SK-N-SH treated with all-trans-retinoic acid at 6 μM for 48 hours (cell line): ENCODE data around the gene STRBP.

ENCODE experiments used
- ATAC-seq: fragments of 200-7000 bp; cut with Tn5 transposase; 3 replicates; pipeline ENCODE4 v1.9.1; 2020; ENCODE audit warnings: mild to moderate bottlenecking, moderate library complexity
- BACH2 ChIP-seq: fragments of 250-450 bp; sonication (Bioruptor Pico); IDR thresholded peaks from 2 replicates; pipeline ENCODE4 v1.9.0; 2021; ENCODE audit warnings: mild to moderate bottlenecking, borderline replicate concordance
- CSDC2 ChIP-seq: fragments of 250-450 bp; sonication (Bioruptor Pico); IDR thresholded peaks from 2 replicates; pipeline ENCODE4 v1.5.0; 2020; ENCODE audit warnings: mild to moderate bottlenecking, moderate library complexity
- CSRNP3 ChIP-seq: fragments of 250-450 bp; sonication (Bioruptor Pico); IDR thresholded peaks from 2 replicates; pipeline ENCODE4 v1.5.1; 2021; ENCODE audit warnings: mild to moderate bottlenecking, moderate library complexity
- GLIS3 ChIP-seq: fragments of 250-450 bp; sonication (Bioruptor Pico); IDR thresholded peaks from 2 replicates; pipeline ENCODE4 v1.5.0; 2020; ENCODE audit warnings: mild to moderate bottlenecking, moderate library complexity
- ISL1 ChIP-seq: fragments of 250-450 bp; sonication (Bioruptor Pico); IDR thresholded peaks from 2 replicates; pipeline ENCODE4 v2.1.2; 2022; ENCODE audit warnings: mild to moderate bottlenecking, moderate library complexity
- PATZ1 ChIP-seq: fragments of 250-450 bp; sonication (Bioruptor Pico); IDR thresholded peaks from 2 replicates; pipeline ENCODE4 v1.8.0; 2020; ENCODE audit warnings: mild to moderate bottlenecking, moderate library complexity, borderline replicate concordance
- PPARA ChIP-seq: fragments of 250-450 bp; sonication (Bioruptor Pico); IDR thresholded peaks from 2 replicates; pipeline ENCODE4 v1.5.0; 2020; ENCODE audit warnings: mild to moderate bottlenecking, borderline replicate concordance
- RARB ChIP-seq: fragments of 250-450 bp; sonication (Bioruptor Pico); IDR thresholded peaks from 2 replicates; pipeline ENCODE4 v1.8.0; 2021; ENCODE audit warnings: mild to moderate bottlenecking, moderate library complexity
- SNAI2 ChIP-seq: fragments of 250-450 bp; sonication (Bioruptor Pico); IDR thresholded peaks from 2 replicates; pipeline ENCODE4 v1.5.0; 2020; ENCODE audit warnings: mild to moderate bottlenecking, moderate library complexity
- TOX ChIP-seq: fragments of 250-450 bp; sonication (Bioruptor Pico); IDR thresholded peaks from 2 replicates; pipeline ENCODE4 v1.8.0; 2021; ENCODE audit warnings: mild to moderate bottlenecking, moderate library complexity, borderline replicate concordance
- ZC3H10 ChIP-seq: fragments of 250-450 bp; sonication (Bioruptor Pico); IDR thresholded peaks from 2 replicates; pipeline ENCODE4 v1.5.1; 2021; ENCODE audit warnings: mild to moderate bottlenecking, moderate library complexity
- ZFP3 ChIP-seq: fragments of 250-450 bp; sonication (Bioruptor Pico); IDR thresholded peaks from 2 replicates; pipeline ENCODE4 v1.5.0; 2020; ENCODE audit warnings: mild to moderate bottlenecking, moderate library complexity
- ZFP30 ChIP-seq: fragments of 450-650 bp; formaldehyde crosslinking; IDR thresholded peaks from 2 replicates; pipeline ENCODE4 v1.5.0; 2022; ENCODE audit warnings: mild to moderate bottlenecking, moderate library complexity
- ZNF565 ChIP-seq: fragments of 450-650 bp; formaldehyde crosslinking; conservative IDR thresholded peaks from 2 replicates; pipeline ENCODE4 v1.5.0; 2020; ENCODE audit warnings: low read depth, mild to moderate bottlenecking, moderate library complexity
- ZNF70 ChIP-seq: fragments of 450-650 bp; formaldehyde crosslinking; IDR thresholded peaks from 2 replicates; pipeline ENCODE4 v1.5.0; 2020; ENCODE audit warnings: mild to moderate bottlenecking, moderate library complexity
- ZNF8 ChIP-seq: fragments of 450-650 bp; formaldehyde crosslinking; IDR thresholded peaks from 2 replicates; pipeline ENCODE4 v1.5.0; 2020; ENCODE audit warnings: mild to moderate bottlenecking, moderate library complexity
- TF ChIP-seq, protein P1 (sequence below): fragments of 250-450 bp; sonication (Bioruptor Pico); IDR thresholded peaks from 2 replicates; pipeline ENCODE4 v1.8.0; 2021; ENCODE audit warnings: low read depth, mild to moderate bottlenecking, moderate library complexity, borderline replicate concordance
- TF ChIP-seq, protein P2 (sequence below): fragments of 250-450 bp; sonication (Bioruptor Pico); IDR thresholded peaks from 2 replicates; pipeline ENCODE4 v1.5.0; 2020; ENCODE audit warnings: mild to moderate bottlenecking, moderate library complexity
- TF ChIP-seq, protein P3 (sequence below): fragments of 250-450 bp; sonication (Bioruptor Pico); IDR thresholded peaks from 2 replicates; pipeline ENCODE4 v1.5.1; 2020; ENCODE audit warnings: low read depth, mild to moderate bottlenecking, moderate library complexity

STRBP gene

DNA sequence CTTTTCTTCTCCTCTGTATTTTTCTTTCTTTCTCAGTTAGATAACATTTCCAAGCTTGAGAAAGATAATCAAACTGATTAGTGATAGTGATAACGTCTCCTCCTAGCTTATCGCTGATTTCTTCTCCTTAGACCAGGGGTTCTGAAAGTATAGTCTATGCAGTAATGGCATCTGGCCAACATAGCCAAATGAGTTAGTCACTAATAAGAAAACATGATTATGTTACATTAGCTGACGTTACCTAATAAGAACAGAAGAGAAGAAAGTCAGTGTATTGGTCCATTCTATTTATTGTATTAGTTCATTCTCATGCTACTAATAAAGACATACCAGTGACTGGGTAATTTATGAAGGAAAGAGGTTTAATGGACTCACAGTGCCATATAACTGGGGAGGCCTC lies 111.2 kb downstream of the STRBP start:
- no peak for ATAC-seq

GRCh38 chr9:123150708-123151503 lies 117.5 kb downstream of the STRBP start:
- no peak for ATAC-seq
- TF ChIP-seq ZFP3 (CRISPR knock-in tag) = no peak
- no peak for TF ChIP-seq SNAI2 (CRISPR knock-in tag)
- TF ChIP-seq ISL1 (CRISPR knock-in tag) = no peak
- TF ChIP-seq BACH2 (CRISPR knock-in tag) = no peak
- TF ChIP-seq CSRNP3 (CRISPR knock-in tag) = no peak

More for the DNA sequence above, 111.2 kb downstream of the STRBP start:
- TF ChIP-seq CSRNP3 (CRISPR knock-in tag) (no peak), SNAI2 (CRISPR knock-in tag) (no peak), ZFP30 (CRISPR knock-in tag) (no peak), PATZ1 (CRISPR knock-in tag) (no peak), ZNF8 (CRISPR knock-in tag) (no peak), ZNF70 (CRISPR knock-in tag) (no peak), TOX (CRISPR knock-in tag) (no peak), PPARA (CRISPR knock-in tag) (no peak), ZNF565 (CRISPR knock-in tag) (no peak), BACH2 (CRISPR knock-in tag) (no peak), RARB (CRISPR knock-in tag) (no peak), ZFP3 (CRISPR knock-in tag) (no peak), GLIS3 (CRISPR knock-in tag) (no peak)
- TF ChIP-seq, protein P1, sequence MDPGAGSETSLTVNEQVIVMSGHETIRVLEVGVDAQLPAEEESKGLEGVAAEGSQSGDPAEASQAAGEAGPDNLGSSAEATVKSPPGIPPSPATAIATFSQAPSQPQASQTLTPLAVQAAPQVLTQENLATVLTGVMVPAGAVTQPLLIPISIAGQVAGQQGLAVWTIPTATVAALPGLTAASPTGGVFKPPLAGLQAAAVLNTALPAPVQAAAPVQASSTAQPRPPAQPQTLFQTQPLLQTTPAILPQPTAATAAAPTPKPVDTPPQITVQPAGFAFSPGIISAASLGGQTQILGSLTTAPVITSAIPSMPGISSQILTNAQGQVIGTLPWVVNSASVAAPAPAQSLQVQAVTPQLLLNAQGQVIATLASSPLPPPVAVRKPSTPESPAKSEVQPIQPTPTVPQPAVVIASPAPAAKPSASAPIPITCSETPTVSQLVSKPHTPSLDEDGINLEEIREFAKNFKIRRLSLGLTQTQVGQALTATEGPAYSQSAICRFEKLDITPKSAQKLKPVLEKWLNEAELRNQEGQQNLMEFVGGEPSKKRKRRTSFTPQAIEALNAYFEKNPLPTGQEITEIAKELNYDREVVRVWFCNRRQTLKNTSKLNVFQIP (CRISPR knock-in tag) = no peak
- TF ChIP-seq, protein P2, sequence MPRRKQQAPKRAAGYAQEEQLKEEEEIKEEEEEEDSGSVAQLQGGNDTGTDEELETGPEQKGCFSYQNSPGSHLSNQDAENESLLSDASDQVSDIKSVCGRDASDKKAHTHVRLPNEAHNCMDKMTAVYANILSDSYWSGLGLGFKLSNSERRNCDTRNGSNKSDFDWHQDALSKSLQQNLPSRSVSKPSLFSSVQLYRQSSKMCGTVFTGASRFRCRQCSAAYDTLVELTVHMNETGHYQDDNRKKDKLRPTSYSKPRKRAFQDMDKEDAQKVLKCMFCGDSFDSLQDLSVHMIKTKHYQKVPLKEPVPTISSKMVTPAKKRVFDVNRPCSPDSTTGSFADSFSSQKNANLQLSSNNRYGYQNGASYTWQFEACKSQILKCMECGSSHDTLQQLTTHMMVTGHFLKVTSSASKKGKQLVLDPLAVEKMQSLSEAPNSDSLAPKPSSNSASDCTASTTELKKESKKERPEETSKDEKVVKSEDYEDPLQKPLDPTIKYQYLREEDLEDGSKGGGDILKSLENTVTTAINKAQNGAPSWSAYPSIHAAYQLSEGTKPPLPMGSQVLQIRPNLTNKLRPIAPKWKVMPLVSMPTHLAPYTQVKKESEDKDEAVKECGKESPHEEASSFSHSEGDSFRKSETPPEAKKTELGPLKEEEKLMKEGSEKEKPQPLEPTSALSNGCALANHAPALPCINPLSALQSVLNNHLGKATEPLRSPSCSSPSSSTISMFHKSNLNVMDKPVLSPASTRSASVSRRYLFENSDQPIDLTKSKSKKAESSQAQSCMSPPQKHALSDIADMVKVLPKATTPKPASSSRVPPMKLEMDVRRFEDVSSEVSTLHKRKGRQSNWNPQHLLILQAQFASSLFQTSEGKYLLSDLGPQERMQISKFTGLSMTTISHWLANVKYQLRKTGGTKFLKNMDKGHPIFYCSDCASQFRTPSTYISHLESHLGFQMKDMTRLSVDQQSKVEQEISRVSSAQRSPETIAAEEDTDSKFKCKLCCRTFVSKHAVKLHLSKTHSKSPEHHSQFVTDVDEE (CRISPR knock-in tag) = no peak
- TF ChIP-seq, protein P3, sequence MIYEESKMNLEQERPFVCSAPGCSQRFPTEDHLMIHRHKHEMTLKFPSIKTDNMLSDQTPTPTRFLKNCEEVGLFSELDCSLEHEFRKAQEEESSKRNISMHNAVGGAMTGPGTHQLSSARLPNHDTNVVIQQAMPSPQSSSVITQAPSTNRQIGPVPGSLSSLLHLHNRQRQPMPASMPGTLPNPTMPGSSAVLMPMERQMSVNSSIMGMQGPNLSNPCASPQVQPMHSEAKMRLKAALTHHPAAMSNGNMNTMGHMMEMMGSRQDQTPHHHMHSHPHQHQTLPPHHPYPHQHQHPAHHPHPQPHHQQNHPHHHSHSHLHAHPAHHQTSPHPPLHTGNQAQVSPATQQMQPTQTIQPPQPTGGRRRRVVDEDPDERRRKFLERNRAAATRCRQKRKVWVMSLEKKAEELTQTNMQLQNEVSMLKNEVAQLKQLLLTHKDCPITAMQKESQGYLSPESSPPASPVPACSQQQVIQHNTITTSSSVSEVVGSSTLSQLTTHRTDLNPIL (CRISPR knock-in tag) = no peak

DNA sequence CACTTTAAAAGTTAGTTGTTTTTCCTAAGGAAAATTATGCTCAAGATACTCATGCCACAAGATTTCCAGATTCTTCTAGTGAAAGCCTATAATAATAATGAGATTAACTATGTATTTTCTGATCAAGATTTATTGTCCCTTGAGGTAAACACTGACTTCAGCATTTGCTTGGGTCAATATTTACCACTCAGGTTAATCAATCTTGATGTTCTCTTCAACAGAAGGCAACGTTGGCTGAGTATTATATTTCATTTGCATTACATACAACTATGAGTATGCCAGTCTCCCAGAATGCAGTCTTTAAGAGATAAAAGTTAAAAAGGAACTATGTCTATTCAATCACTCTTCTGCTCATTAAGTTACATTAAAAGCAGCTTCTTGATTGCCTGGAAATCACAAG lies 119.3 kb downstream of the STRBP start:
- no peak for ATAC-seq
- TF ChIP-seq SNAI2 (CRISPR knock-in tag) = no peak
- no peak for TF ChIP-seq ZC3H10 (CRISPR knock-in tag)
- no peak for TF ChIP-seq ZNF8 (CRISPR knock-in tag)
- no peak for TF ChIP-seq ZNF565 (CRISPR knock-in tag)
- TF ChIP-seq GLIS3 (CRISPR knock-in tag) = no peak
- no peak for TF ChIP-seq BACH2 (CRISPR knock-in tag)
- TF ChIP-seq, protein P2 (CRISPR knock-in tag) = no peak
- TF ChIP-seq CSRNP3 (CRISPR knock-in tag) = no peak
- no peak for TF ChIP-seq CSDC2 (CRISPR knock-in tag)
